GM12874 (cell line): ENCODE measurements around the gene CASP2.

Experiments used
- CTCF ChIP-seq: IDR thresholded peaks from 2 replicates; pipeline ENCODE4 v1.5.1; 2011; ENCODE audit warnings: low read depth, mild to moderate bottlenecking, control low read depth, low read length, moderate library complexity; ENCODE audit not compliant: insufficient read depth

The CASP2 gene

GRCh38 chr7:143314127-143314526, 26.0 kb downstream of the CASP2 start:
- TF ChIP-seq CTCF = no peak

GRCh38 chr7:143315776-143316175, 27.6 kb downstream of the CASP2 start, which contains the start of gene CLCN1:
Gene CLCN1, plus strand, starts transcription at chr7:143316111. Its CDS starts 102 bp downstream, at chr7:143316213.
- TF ChIP-seq CTCF = no peak

- no peak for TF ChIP-seq CTCF
These were observed 28.3 kb downstream of the CASP2 start for GRCh38 chr7:143316492-143316891.

GRCh38 chr7:143318661-143319060, 30.5 kb downstream of the CASP2 start:
- no peak for TF ChIP-seq CTCF

- TF ChIP-seq CTCF = no peak
These were observed 32.5 kb downstream of the CASP2 start for GRCh38 chr7:143320620-143321019.

- TF ChIP-seq CTCF = no peak
These were observed 33.1 kb downstream of the CASP2 start for GRCh38 chr7:143321242-143321641.

GRCh38 chr7:143321734-143322133, 33.6 kb downstream of the CASP2 start:
- no peak for TF ChIP-seq CTCF
